Measurements from ENCODE around the gene VSIG1.

Gene VSIG1

GRCh38 chrX:108059801-108060200 is 14.9 kb downstream of the VSIG1 start:
- intact Hi-C loops (cut with DNase I), result no loop called here
- DNase-seq, result no peak

- intact Hi-C loops (cut with DNase I), result no loop called here
- DNase-seq, result no peak
Measured at GRCh38 chrX:108064001-108064400, 19.1 kb downstream of the VSIG1 start.

- intact Hi-C loops (cut with DNase I), result no loop called here
- no peak for DNase-seq
Measured at GRCh38 chrX:108064613-108065012, 19.7 kb downstream of the VSIG1 start.

GRCh38 chrX:108068121-108068520 is 23.3 kb downstream of the VSIG1 start:
- intact Hi-C loops (cut with DNase I), result no loop called here

GRCh38 chrX:108070891-108071290 is 26.0 kb downstream of the VSIG1 start:
- DNase-seq, result no peak
- intact Hi-C loops (cut with DNase I), result no loop called here

More at GRCh38 chrX:108068121-108068520, 23.3 kb downstream of the VSIG1 start:
- DNase-seq, result no peak

- intact Hi-C loops (cut with DNase I), result no loop called here
- no peak for DNase-seq
Measured at GRCh38 chrX:108071578-108071977, 26.7 kb downstream of the VSIG1 start.

- intact Hi-C loops (cut with DNase I), result no loop called here
- no peak for DNase-seq
Measured at GRCh38 chrX:108072746-108073145, 27.9 kb downstream of the VSIG1 start.

GRCh38 chrX:108081110-108081509 is 36.2 kb downstream of the VSIG1 start:
- no peak for DNase-seq
- intact Hi-C loops (cut with DNase I), result no loop called here

GRCh38 chrX:108087792-108088191 is 42.9 kb downstream of the VSIG1 start:
- intact Hi-C loops (cut with DNase I), result no loop called here
- DNase-seq, result no peak

- intact Hi-C loops (cut with DNase I), result no loop called here
- no peak for DNase-seq
Measured at GRCh38 chrX:108088511-108088910, 43.6 kb downstream of the VSIG1 start.

- intact Hi-C loops (cut with DNase I), result no loop called here
- no peak for DNase-seq
Measured at GRCh38 chrX:108090491-108091263, 45.8 kb downstream of the VSIG1 start.

GRCh38 chrX:108091264-108091877 is 46.5 kb downstream of the VSIG1 start, which contains the start of the genes ATG4A and PSMD10:
Gene ATG4A, plus strand, starts transcription at chrX:108091778. Its CDS starts 49 bp downstream, at chrX:108091827.
Gene PSMD10, minus strand, starts transcription at chrX:108091542. Its CDS starts 22 bp downstream, at chrX:108091520.
- peak; percentile 87 to 99 (median 90) for DNase-seq
- intact Hi-C loops (cut with DNase I), result no loop called here

- intact Hi-C loops (cut with DNase I), result no loop called here
- DNase-seq, result no peak
Measured at GRCh38 chrX:108091878-108092291, 47.0 kb downstream of the VSIG1 start.

- intact Hi-C loops (cut with DNase I), result no loop called here
- DNase-seq, result no peak
Measured at GRCh38 chrX:108097380-108097779, 52.5 kb downstream of the VSIG1 start.

- intact Hi-C loops (cut with DNase I), result no loop called here
- DNase-seq, result no peak
Measured at GRCh38 chrX:108105473-108105872, 60.6 kb downstream of the VSIG1 start.

- DNase-seq, result no peak
- intact Hi-C loops (cut with DNase I), result no loop called here
Measured at GRCh38 chrX:108114541-108114940, 69.7 kb downstream of the VSIG1 start.

GRCh38 chrX:108117988-108118387 is 73.1 kb downstream of the VSIG1 start:
- intact Hi-C loops (cut with DNase I), result no loop called here
- DNase-seq, result no peak

GRCh38 chrX:108121291-108121690 is 76.4 kb downstream of the VSIG1 start:
- DNase-seq, result no peak
- intact Hi-C loops (cut with DNase I), result no loop called here

GRCh38 chrX:108122748-108123147 is 77.9 kb downstream of the VSIG1 start:
- intact Hi-C loops (cut with DNase I), result no loop called here

GRCh38 chrX:108123591-108124366 is 78.9 kb downstream of the VSIG1 start:
- intact Hi-C loops (cut with DNase I), result no loop called here
- DNase-seq, result no peak

More at GRCh38 chrX:108122748-108123147, 77.9 kb downstream of the VSIG1 start:
- no peak for DNase-seq

GRCh38 chrX:108126661-108127060 is 81.8 kb downstream of the VSIG1 start:
- DNase-seq, result no peak
- intact Hi-C loops (cut with DNase I), result no loop called here
